Osteoblast (primary cell): ENCODE results near the gene EEF1E1. TPM values are rescaled to one million over a fixed set of nuclear protein-coding genes. Genes with fewer than 3 reads are reported as not detected.

Experiments used
- DNase-seq: peaks from one replicate; pipeline ENCODE4 v3.0.0; 2011; ENCODE audit warnings: low spot score, mixed read lengths; ENCODE audit not compliant: insufficient read length; ENCODE audit errors: missing footprints
- H2AFZ ChIP-seq: 2 replicates; pipeline ENCODE4 v1.6.0; 2011; ENCODE audit warnings: mild to moderate bottlenecking, low read length
- H3K27ac ChIP-seq: 2 replicates; pipeline ENCODE4 v1.5.1; 2011; ENCODE audit warnings: mild to moderate bottlenecking, low read depth, low read length, moderate library complexity
- H3K27me3 ChIP-seq: 2 replicates; pipeline ENCODE4 v1.6.0; 2012; ENCODE audit warnings: mild to moderate bottlenecking, control low read depth, inconsistent platforms, low read length, moderate library complexity; ENCODE audit not compliant: insufficient read depth
- H3K36me3 ChIP-seq: 2 replicates; pipeline ENCODE4 v1.5.1; 2011; ENCODE audit warnings: mild to moderate bottlenecking, low read length, control low read depth, moderate library complexity; ENCODE audit not compliant: insufficient read depth
- H3K4me1 ChIP-seq: 2 replicates; pipeline ENCODE4 v1.5.1; 2011; ENCODE audit warnings: mild to moderate bottlenecking, low read length, control low read depth, moderate library complexity; ENCODE audit not compliant: insufficient read depth
- H3K4me2 ChIP-seq: 2 replicates; pipeline ENCODE4 v1.6.0; 2011; ENCODE audit warnings: mild to moderate bottlenecking, low read length; ENCODE audit not compliant: insufficient read depth
- H3K4me3 ChIP-seq: fragments of 200-600 bp; sonication (generic); 3 replicates; pipeline ENCODE4 v1.5.1; 2012; ENCODE audit warnings: mild to moderate bottlenecking, low read length, inconsistent platforms; ENCODE audit not compliant: insufficient read depth
- H3K79me2 ChIP-seq: 2 replicates; pipeline ENCODE4 v1.6.0; 2012; ENCODE audit warnings: mild to moderate bottlenecking, low read length, control low read depth, inconsistent platforms; ENCODE audit not compliant: insufficient read depth
- H3K9me3 ChIP-seq: 2 replicates; pipeline ENCODE4 v1.5.1; 2011; ENCODE audit warnings: low read depth, low read length, control low read depth
- H4K20me1 ChIP-seq: 2 replicates; pipeline ENCODE4 v1.6.0; 2012; ENCODE audit warnings: mild to moderate bottlenecking, low read length, control low read depth; ENCODE audit not compliant: insufficient read depth
- CTCF ChIP-seq: IDR thresholded peaks from 2 replicates; pipeline ENCODE4 v1.5.1; 2011; ENCODE audit warnings: mild to moderate bottlenecking, low read depth, low read length, moderate library complexity; ENCODE audit errors: extremely low read depth
- total RNA-seq: library from RNA; depleted of rRNA; stranded (reverse); fragments of >200 nt; gene quantifications from 2 replicates; pipeline ENCODE4 v1.2.3, GENCODE V29; 2012

Gene EEF1E1
- total RNA-seq, 1 donor, result 25.3 TPM

DNA sequence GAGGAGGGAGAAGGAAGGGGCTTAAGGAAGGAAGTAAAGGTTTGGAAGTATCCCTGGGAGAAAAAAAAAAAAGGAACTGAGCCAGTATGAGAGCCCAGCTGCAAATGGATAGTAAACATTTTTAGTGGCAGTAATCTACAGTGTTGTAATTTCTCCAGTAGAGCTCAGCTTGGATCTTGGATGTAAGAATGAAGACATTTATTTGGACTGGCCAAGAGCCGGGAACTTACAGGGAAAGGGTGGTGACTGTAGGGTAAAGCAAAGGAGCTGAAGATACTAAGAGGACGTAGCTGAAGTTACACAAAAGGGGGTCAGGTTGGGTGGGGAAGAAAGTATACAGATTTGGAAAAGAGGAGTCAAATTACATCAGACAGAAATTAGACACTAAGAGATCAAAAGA is 13.5 kb downstream of the EEF1E1 start:
- TF ChIP-seq CTCF, result no peak
- H3K4me3 ChIP-seq, result no peak overlapping the region
- peaks cover 36% of the 10 kb centered on the region for H3K36me3 ChIP-seq
- H3K4me2 ChIP-seq, result no peak overlapping the region
- no peak for DNase-seq
- no peaks in the 10 kb centered on the region for H3K27me3 ChIP-seq
- H4K20me1 ChIP-seq, result no peaks in the 10 kb centered on the region
- H3K9me3 ChIP-seq, result no peaks in the 10 kb centered on the region
- H3K79me2 ChIP-seq, result peaks cover 7% of the 10 kb centered on the region
- H2AFZ ChIP-seq, result no peak overlapping the region
- H3K27ac ChIP-seq, result no peak overlapping the region
- H3K4me1 ChIP-seq, result peaks cover 24% of the 10 kb centered on the region

DNA sequence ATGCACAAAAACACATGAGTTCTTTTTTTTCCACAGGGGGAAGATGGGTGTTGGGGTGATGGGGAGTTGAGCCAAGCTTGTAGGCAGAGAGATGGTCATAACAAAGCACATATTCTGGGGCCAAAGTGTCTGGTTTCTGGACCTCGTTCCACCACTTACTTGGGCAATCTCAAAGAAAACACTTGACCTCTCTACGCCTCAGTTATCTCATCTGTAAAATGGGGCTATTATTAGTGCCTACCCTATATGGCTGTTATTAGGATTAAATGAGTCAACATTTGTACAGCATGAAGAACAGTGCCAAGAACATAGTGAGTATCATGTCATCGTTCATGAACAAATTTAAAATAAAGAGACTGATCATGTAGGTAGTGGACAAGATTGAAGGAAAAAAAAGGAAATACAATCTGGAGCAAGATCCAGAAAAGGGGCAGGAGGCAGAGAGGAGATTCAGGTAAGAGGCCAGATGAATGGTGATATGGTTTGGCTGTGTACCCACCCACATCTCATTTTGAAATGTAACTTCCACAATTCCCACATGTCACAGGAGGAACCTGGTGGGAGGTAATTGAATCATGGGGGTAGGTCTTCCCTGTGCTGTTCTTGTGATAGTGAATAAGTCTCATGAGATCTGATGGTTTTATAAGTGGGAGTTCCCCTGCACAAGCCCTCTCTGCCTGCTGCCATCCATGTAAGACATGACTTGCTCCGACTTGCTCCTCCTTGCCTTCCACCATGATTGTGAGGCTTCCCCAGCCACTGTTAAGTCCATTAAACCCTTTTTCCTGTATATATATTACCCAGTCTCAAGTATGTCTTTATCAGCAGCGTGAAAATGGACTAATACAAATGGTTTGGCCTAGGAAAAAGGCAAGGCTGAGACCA is 14.2 kb downstream of the EEF1E1 start:
- Histone ChIP-seq H4K20me1 (no peaks in the 10 kb centered on the region), H3K27ac (no peak overlapping the region), H2AFZ (no peak overlapping the region), H3K36me3 (peaks cover 35% of the 10 kb centered on the region), H3K9me3 (no peaks in the 10 kb centered on the region), H3K4me3 (no peak overlapping the region), H3K79me2 (peaks cover 7% of the 10 kb centered on the region), H3K4me2 (no peak overlapping the region), H3K4me1 (peaks cover 31% of the 10 kb centered on the region), H3K27me3 (no peaks in the 10 kb centered on the region)
- no peak for TF ChIP-seq CTCF
- no peak for DNase-seq

- peaks cover 33% of the 10 kb centered on the region for H3K36me3 ChIP-seq
- H2AFZ ChIP-seq, result no peak overlapping the region
- no peak overlapping the region for H3K4me2 ChIP-seq
- TF ChIP-seq CTCF, result no peak
- peaks cover 41% of the 10 kb centered on the region for H3K4me1 ChIP-seq
- H3K9me3 ChIP-seq, result no peaks in the 10 kb centered on the region
- peaks cover 7% of the 10 kb centered on the region for H3K79me2 ChIP-seq
- no peak overlapping the region for H3K27ac ChIP-seq
- H3K27me3 ChIP-seq, result no peaks in the 10 kb centered on the region
- no peaks in the 10 kb centered on the region for H4K20me1 ChIP-seq
- H3K4me3 ChIP-seq, result no peak overlapping the region
- DNase-seq, result no peak
Measured at GRCh38 chr6:8086755-8087306, 15.5 kb downstream of the EEF1E1 start.

DNA sequence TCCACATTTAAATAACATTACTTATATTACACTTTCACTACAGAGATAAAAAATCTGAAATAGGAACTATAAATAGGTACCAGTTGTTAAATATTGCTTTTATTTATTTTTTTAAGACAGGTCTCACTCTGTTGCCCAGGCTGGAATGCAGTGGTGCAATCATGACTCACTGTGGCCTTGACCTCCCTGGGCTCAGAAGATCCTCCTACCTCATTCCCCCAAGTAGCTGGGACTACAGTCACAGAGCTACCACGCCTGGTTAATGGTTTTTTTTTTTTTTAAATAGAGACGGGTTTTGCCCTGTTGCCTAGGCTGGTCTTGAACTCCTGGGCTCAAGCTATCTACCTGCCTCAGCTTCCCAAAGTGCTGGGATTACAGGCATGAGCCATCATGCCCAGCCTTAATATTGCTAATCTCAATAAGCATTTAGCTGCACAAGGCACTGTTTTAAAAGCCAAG is 17.3 kb downstream of the EEF1E1 start:
- H3K27me3 ChIP-seq, result no peaks in the 10 kb centered on the region
- TF ChIP-seq CTCF, result no peak
- peak overlapping the region; percentile 25 for H2AFZ ChIP-seq
- peak overlapping the region; percentile 78 for H3K4me2 ChIP-seq
- peak overlapping the region; percentile 17 for H3K4me3 ChIP-seq
- no peak for DNase-seq
- H3K27ac ChIP-seq, result peak overlapping the region; percentile 96
- H3K79me2 ChIP-seq, result peaks cover 3% of the 10 kb centered on the region
- no peaks in the 10 kb centered on the region for H3K9me3 ChIP-seq
- H3K4me1 ChIP-seq, result peaks cover 58% of the 10 kb centered on the region
- H4K20me1 ChIP-seq, result no peaks in the 10 kb centered on the region
- peaks cover 19% of the 10 kb centered on the region for H3K36me3 ChIP-seq
